ENCODE data around the gene SLC12A1. TPM values are rescaled to one million over a fixed set of nuclear protein-coding genes. Genes with fewer than 3 reads are reported as not detected.

SLC12A1 gene
- total RNA-seq, 1 experiment from 2014 or later = 0.15 TPM

GRCh38 chr15:48176957-48177356, 29.1 kb upstream of the SLC12A1 start:
- H3K27ac Mint-ChIP-seq = no peak overlapping the region
- H3K36me3 Mint-ChIP-seq = no peaks in the 10 kb centered on the region
- no peak for TF ChIP-seq NFATC4 (CRISPR knock-in tag; IDR thresholded peaks at IDR 0.05)
- no peak for TF ChIP-seq USF2 (CRISPR knock-in tag; IDR thresholded peaks at IDR 0.05)
- no peak for TF ChIP-seq ATF1 (CRISPR knock-in tag; IDR thresholded peaks at IDR 0.05)
- H3K9me3 Mint-ChIP-seq = no peaks in the 10 kb centered on the region
- peak overlapping the region; percentile 92 for H3K4me3 Mint-ChIP-seq
- ChIA-PET CTCF (no interaction called here), POLR2A (interaction anchor here (0.5 kb wide), 1 partner anchor 33 kb away, joined by 4 read pairs; no protein-coding TSS in a partner anchor)
- peaks cover 73% of the 10 kb centered on the region for H3K4me1 Mint-ChIP-seq
- ATAC-seq = no peak
- no peak for DNase-seq (ENCODE audit: low spot score)
- H3K27me3 Mint-ChIP-seq (ENCODE audit: low read depth) = no peaks in the 10 kb centered on the region

- peak overlapping the region; percentile 92 for H3K4me3 Mint-ChIP-seq
- no peaks in the 10 kb centered on the region for H3K36me3 Mint-ChIP-seq
- no peak for TF ChIP-seq ZNF281 (CRISPR knock-in tag; IDR thresholded peaks at IDR 0.05)
- no peak for TF ChIP-seq E2F5 (CRISPR knock-in tag; IDR thresholded peaks at IDR 0.05)
- no peak for TF ChIP-seq FOXP1 (CRISPR knock-in tag; IDR thresholded peaks at IDR 0.05; ENCODE audit: borderline replicate concordance)
- TF ChIP-seq MLX (CRISPR knock-in tag; IDR thresholded peaks at IDR 0.05) = no peak
- TF ChIP-seq FOXJ3 (CRISPR knock-in tag; IDR thresholded peaks at IDR 0.05; ENCODE audit: borderline replicate concordance) = no peak
- no peak for TF ChIP-seq ZNF532 (CRISPR knock-in tag; IDR thresholded peaks at IDR 0.05; ENCODE audit: borderline replicate concordance)
- no peak for TF ChIP-seq ZMAT4 (CRISPR knock-in tag; IDR thresholded peaks at IDR 0.05)
- no peak for TF ChIP-seq NFATC4 (CRISPR knock-in tag; IDR thresholded peaks at IDR 0.05)
- CTCF ChIA-PET = interaction anchor here (1.4 kb wide), 1 partner anchor 10 kb away, joined by 3 read pairs; no protein-coding TSS in a partner anchor
- H3K27ac Mint-ChIP-seq = peak overlapping the region; percentile 97
- no peak for DNase-seq (ENCODE audit: low spot score)
- H3K9me3 Mint-ChIP-seq = no peaks in the 10 kb centered on the region
- ATAC-seq = peak; percentile 10
- POLR2A ChIA-PET = interaction anchor here (0.5 kb wide), 1 partner anchor 33 kb away, joined by 4 read pairs; no protein-coding TSS in a partner anchor
- no peaks in the 10 kb centered on the region for H3K27me3 Mint-ChIP-seq (ENCODE audit: low read depth)
- peaks cover 68% of the 10 kb centered on the region for H3K4me1 Mint-ChIP-seq
Observed at GRCh38 chr15:48177383-48177765, 28.7 kb upstream of the SLC12A1 start.

Measured in WTC11 (cell line).